Naive B cell (primary cell): Measurements from ENCODE around the gene RAPGEF1. TPM values are rescaled to one million over a fixed set of nuclear protein-coding genes. Genes with fewer than 3 reads are reported as not detected.
"Not testable (repeated sequence)": the region's sequence is repeated elsewhere in the genome, so short reads cannot be mapped to it uniquely, and the experiment has no call there.

Source experiments
- ATAC-seq, 2 donors: fragments of 150-1000 bp; cut with Tn5 transposase; 2 replicates each; pipeline ENCODE4 v1.10.0; 2021; ENCODE audit warnings: low read depth in 2 of 2, mild to moderate bottlenecking in 2 of 2, moderate library complexity in 2 of 2
- DNase-seq: peaks from one replicate; pipeline ENCODE4 v3.0.0; 2022
- H3K27ac Mint-ChIP-seq, 6 donors: one replicate each; pipeline ENCODE4 v1.8.0; 2020 to 2022; ENCODE audit warnings: mild to moderate bottlenecking in 6 of 6, mixed read lengths in 6 of 6, moderate library complexity in 5 of 6, inconsistent platforms in 2 of 6
- H3K27me3 Mint-ChIP-seq, 3 donors: one replicate each; pipeline ENCODE4 v1.8.0; 2021 to 2022; ENCODE audit warnings: mixed read lengths in 3 of 3, mild to moderate bottlenecking in 1 of 3
- H3K36me3 Mint-ChIP-seq, 2 donors: one replicate each; pipeline ENCODE4 v1.8.0; 2020 to 2022; ENCODE audit warnings: mixed read lengths in 2 of 2, inconsistent platforms in 1 of 2, mild to moderate bottlenecking in 1 of 2
- H3K4me1 Mint-ChIP-seq, 3 donors: one replicate each; pipeline ENCODE4 v1.8.0; 2020 to 2022; ENCODE audit warnings: mixed read lengths in 3 of 3, inconsistent platforms in 1 of 3, mild to moderate bottlenecking in 1 of 3, moderate library complexity in 1 of 3
- H3K4me3 Mint-ChIP-seq, 8 donors: one replicate each; pipeline ENCODE4 v1.8.0; 2020 to 2022; ENCODE audit warnings: mild to moderate bottlenecking in 8 of 8, mixed read lengths in 8 of 8, moderate library complexity in 8 of 8, inconsistent platforms in 2 of 8
- H3K9me3 Mint-ChIP-seq, 7 donors: one replicate each; pipeline ENCODE4 v1.8.0; 2020 to 2022; ENCODE audit warnings: mixed read lengths in 7 of 7, mild to moderate bottlenecking in 5 of 7, inconsistent platforms in 2 of 7, moderate library complexity in 1 of 7
- polyA plus RNA-seq, 6 donors: library from polyadenylated mRNA; unstranded; fragments of 300-500 nt; fragmentation: Illumina TruSeq; gene quantifications; one replicate each; pipeline ENCODE4 v1.2.3, GENCODE V29; 2021; ENCODE audit warnings: low read depth in 6 of 6

RAPGEF1 gene
- polyA plus RNA-seq, 6 donors from 2014 or later: 3.4 to 21.1 (median 7.9) TPM

GRCh38 chr9:131764568-131764967, 24.7 kb upstream of the RAPGEF1 start:
- H3K36me3 Mint-ChIP-seq: no peaks in the 10 kb centered on the region
- no peak overlapping the region for H3K4me3 Mint-ChIP-seq
- no peak for ATAC-seq
- peaks cover 21 to 31% (median 25%) of the 10 kb centered on the region in 3 donors for H3K27me3 Mint-ChIP-seq
- H3K4me1 Mint-ChIP-seq: no peaks in the 10 kb centered on the region
- H3K9me3 Mint-ChIP-seq: no peaks in the 10 kb centered on the region
- DNase-seq: no peak
- H3K27ac Mint-ChIP-seq: peak overlapping the region in 1 of 6 donors; percentile 25

GRCh38 chr9:131762356-131762932, 22.6 kb upstream of the RAPGEF1 start:
- H3K4me3 Mint-ChIP-seq: no peak overlapping the region
- H3K9me3 Mint-ChIP-seq: no peaks in the 10 kb centered on the region
- peaks cover 0 to 3% (median 0%) of the 10 kb centered on the region in 3 donors for H3K4me1 Mint-ChIP-seq
- no peak overlapping the region for H3K27ac Mint-ChIP-seq
- H3K36me3 Mint-ChIP-seq: no peaks in the 10 kb centered on the region
- peak; percentile 70 for DNase-seq
- H3K27me3 Mint-ChIP-seq: peaks cover 23 to 33% (median 25%) of the 10 kb centered on the region in 3 donors
- ATAC-seq: peak; percentile 92 to 96

GRCh38 chr9:131759017-131759647, 19.3 kb upstream of the RAPGEF1 start:
- H3K27me3 Mint-ChIP-seq: peaks cover 8 to 17% (median 12%) of the 10 kb centered on the region in 3 donors
- no peak overlapping the region for H3K27ac Mint-ChIP-seq
- H3K36me3 Mint-ChIP-seq: no peaks in the 10 kb centered on the region
- DNase-seq (no peak), ATAC-seq (no peak)
- no peaks in the 10 kb centered on the region for H3K9me3 Mint-ChIP-seq
- H3K4me3 Mint-ChIP-seq: no peak overlapping the region
- peaks cover 5 to 10% (median 8%) of the 10 kb centered on the region in 3 donors for H3K4me1 Mint-ChIP-seq

DNA sequence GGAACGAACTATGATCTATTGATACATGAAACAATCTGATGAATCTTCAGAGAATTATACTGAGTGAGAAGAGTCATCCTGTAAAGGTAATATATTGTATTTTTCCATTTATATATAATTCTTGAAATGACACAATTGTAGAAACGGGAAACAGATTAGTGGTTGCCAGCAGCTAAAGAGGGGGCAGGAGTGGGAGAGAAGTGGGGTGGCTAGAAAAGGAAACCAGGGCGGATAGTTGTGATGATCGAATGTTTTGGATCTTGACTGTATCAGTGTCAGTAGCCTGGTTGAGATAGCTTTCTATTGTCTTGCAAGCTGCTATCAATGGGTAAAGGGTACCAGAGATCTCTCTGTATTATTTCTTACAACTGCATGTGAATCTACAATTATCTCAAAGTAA, 17.7 kb upstream of the RAPGEF1 start:
- Mint-ChIP-seq H3K9me3 (no peaks in the 10 kb centered on the region), H3K27me3 (peaks cover 8 to 17% (median 12%) of the 10 kb centered on the region in 3 donors), H3K27ac (peak overlapping the region in 1 of 6 donors; percentile 47), H3K4me1 (peaks cover 5 to 10% (median 8%) of the 10 kb centered on the region in 3 donors), H3K4me3 (no peak overlapping the region), H3K36me3 (no peaks in the 10 kb centered on the region)
- DNase-seq: no peak
- no peak for ATAC-seq

- H3K27me3 Mint-ChIP-seq: peaks cover 8 to 17% (median 12%) of the 10 kb centered on the region in 3 donors
- peaks cover 0 to 4% (median 0%) of the 10 kb centered on the region in 7 donors for H3K9me3 Mint-ChIP-seq
- H3K36me3 Mint-ChIP-seq: no peaks in the 10 kb centered on the region
- H3K4me1 Mint-ChIP-seq: peaks cover 5 to 10% (median 8%) of the 10 kb centered on the region in 3 donors
- peak overlapping the region in 2 of 8 donors; percentile 44 to 60 for H3K4me3 Mint-ChIP-seq
- H3K27ac Mint-ChIP-seq: peak overlapping the region in 4 of 6 donors; percentile 39 to 93 (median 74)
- ATAC-seq (peak; percentile 100), DNase-seq (peak; percentile 76)
These were observed 15.8 kb upstream of the RAPGEF1 start for GRCh38 chr9:131755541-131756198.

- no peaks in the 10 kb centered on the region for H3K36me3 Mint-ChIP-seq
- H3K27ac Mint-ChIP-seq: peak overlapping the region in 1 of 6 donors; percentile 7
- DNase-seq (no peak), ATAC-seq (no peak)
- H3K9me3 Mint-ChIP-seq: peaks cover 0 to 4% (median 0%) of the 10 kb centered on the region in 7 donors
- H3K4me3 Mint-ChIP-seq: no peak overlapping the region
- peaks cover 5 to 10% (median 8%) of the 10 kb centered on the region in 3 donors for H3K4me1 Mint-ChIP-seq
- H3K27me3 Mint-ChIP-seq: peaks cover 8 to 17% (median 12%) of the 10 kb centered on the region in 3 donors
These were observed 15.0 kb upstream of the RAPGEF1 start for GRCh38 chr9:131754846-131755245.

GRCh38 chr9:131753751-131754150, 13.9 kb upstream of the RAPGEF1 start:
- H3K4me3 Mint-ChIP-seq, ATAC-seq, H3K27ac Mint-ChIP-seq, H3K4me1 Mint-ChIP-seq, H3K9me3 Mint-ChIP-seq, DNase-seq, H3K36me3 Mint-ChIP-seq: not testable (repeated sequence)
- H3K27me3 Mint-ChIP-seq: peaks cover 8 to 17% (median 12%) of the 10 kb centered on the region in 3 donors

GRCh38 chr9:131752231-131752884, 12.5 kb upstream of the RAPGEF1 start:
- peaks cover 6 to 8% (median 7%) of the 10 kb centered on the region in 3 donors for H3K27me3 Mint-ChIP-seq
- no peak overlapping the region for H3K4me3 Mint-ChIP-seq
- no peak for ATAC-seq
- no peaks in the 10 kb centered on the region for H3K36me3 Mint-ChIP-seq
- DNase-seq: no peak
- peaks cover 5 to 10% (median 8%) of the 10 kb centered on the region in 3 donors for H3K4me1 Mint-ChIP-seq
- peaks cover 0 to 4% (median 0%) of the 10 kb centered on the region in 7 donors for H3K9me3 Mint-ChIP-seq
- H3K27ac Mint-ChIP-seq: no peak overlapping the region

DNA sequence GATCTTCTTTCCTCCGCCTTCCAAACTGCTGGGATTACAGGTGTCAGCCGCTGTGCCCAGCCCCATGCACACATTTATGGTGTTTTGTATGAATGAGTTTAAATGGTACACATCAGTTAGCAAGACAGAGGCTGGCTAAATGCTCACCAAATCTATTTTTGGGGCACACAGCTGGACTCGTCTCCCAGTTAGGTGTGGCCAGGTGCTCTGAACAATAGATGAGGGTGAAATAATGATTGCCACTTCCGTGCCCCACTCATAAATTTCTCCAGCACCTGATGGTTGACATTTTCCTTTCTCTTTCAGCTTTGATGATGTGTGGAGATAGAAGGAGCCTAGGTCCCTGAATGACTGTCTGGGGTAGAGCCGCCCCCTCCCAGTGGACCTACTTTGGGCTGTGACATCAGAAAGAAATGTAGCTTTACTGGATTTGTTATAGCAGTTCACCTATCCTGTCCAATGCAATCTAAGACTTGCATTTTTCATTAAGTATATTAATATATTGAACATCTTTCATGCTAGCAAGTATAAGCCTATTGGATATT, 8.6 kb upstream of the RAPGEF1 start:
- Mint-ChIP-seq H3K4me1 (peaks cover 10 to 17% (median 13%) of the 10 kb centered on the region in 3 donors), H3K4me3 (no peak overlapping the region), H3K27me3 (no peaks in the 10 kb centered on the region), H3K9me3 (peaks cover 0 to 4% (median 0%) of the 10 kb centered on the region in 7 donors), H3K36me3 (no peaks in the 10 kb centered on the region), H3K27ac (no peak overlapping the region)
- ATAC-seq (no peak), DNase-seq (no peak)

DNA sequence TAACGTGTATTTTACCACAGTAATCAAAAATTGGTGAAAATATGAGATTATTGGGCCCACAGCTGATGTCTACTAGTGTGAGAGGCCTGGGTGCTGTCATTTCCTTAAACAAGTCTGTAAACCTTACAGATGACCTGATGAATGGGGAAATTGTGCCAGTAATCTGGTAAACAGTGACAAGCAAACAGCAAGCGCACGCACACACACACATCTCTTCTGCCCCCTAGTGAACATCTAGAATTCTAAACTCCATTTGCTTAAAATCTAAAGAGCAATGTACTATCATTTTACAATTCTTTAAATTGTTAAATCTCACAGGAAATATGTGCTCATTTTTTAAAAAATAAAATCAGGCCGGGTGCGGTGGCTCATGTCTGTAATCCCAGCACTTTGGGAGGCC, 7.5 kb upstream of the RAPGEF1 start:
- Mint-ChIP-seq H3K36me3 (no peaks in the 10 kb centered on the region), H3K9me3 (peaks cover 0 to 2% (median 0%) of the 10 kb centered on the region in 7 donors), H3K4me1 (peaks cover 15 to 26% (median 23%) of the 10 kb centered on the region in 3 donors), H3K27me3 (no peaks in the 10 kb centered on the region), H3K4me3 (no peak overlapping the region), H3K27ac (peak overlapping the region in 3 of 6 donors; percentile 33 to 55 (median 37))
- peak; percentile 52 to 61 for ATAC-seq
- peak; percentile 45 for DNase-seq

DNA sequence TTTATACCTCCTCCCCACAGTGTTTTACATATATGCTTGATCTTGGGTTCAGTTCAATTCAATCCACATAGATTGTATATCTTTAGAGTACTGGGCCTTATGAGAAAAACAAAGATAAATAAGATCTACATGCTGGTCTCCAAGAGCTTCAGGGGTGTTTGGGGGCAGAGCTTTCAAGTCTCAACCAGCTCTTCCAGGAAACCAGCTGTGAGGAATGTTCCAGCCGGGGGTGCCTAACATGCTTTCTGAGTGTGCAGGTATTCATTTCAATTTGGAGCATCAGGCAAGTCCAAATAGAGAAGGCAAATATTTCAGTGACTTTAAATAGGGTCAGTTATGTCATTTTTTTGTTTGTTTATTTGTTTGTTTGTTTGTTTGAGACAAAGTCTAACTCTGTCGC, 5.7 kb upstream of the RAPGEF1 start:
- Mint-ChIP-seq H3K36me3 (no peaks in the 10 kb centered on the region), H3K4me3 (peak overlapping the region in 1 of 8 donors; percentile 67), H3K4me1 (peaks cover 15 to 26% (median 23%) of the 10 kb centered on the region in 3 donors), H3K9me3 (no peaks in the 10 kb centered on the region), H3K27ac (peak overlapping the region in 3 of 6 donors; percentile 13 to 62 (median 26)), H3K27me3 (no peaks in the 10 kb centered on the region)
- ATAC-seq: no peak
- DNase-seq: no peak

- Mint-ChIP-seq H3K4me1 (peaks cover 15 to 29% (median 23%) of the 10 kb centered on the region in 3 donors), H3K4me3 (peak overlapping the region in 1 of 8 donors; percentile 67), H3K27me3 (no peaks in the 10 kb centered on the region), H3K36me3 (no peaks in the 10 kb centered on the region), H3K27ac (peak overlapping the region in 3 of 6 donors; percentile 8 to 91 (median 24)), H3K9me3 (no peaks in the 10 kb centered on the region)
- no peak for ATAC-seq
- DNase-seq: no peak
These were observed 4.9 kb upstream of the RAPGEF1 start for GRCh38 chr9:131744720-131745201.
